ENCODE measurements around the gene ADGRG3.

Gene ADGRG3

GRCh38 chr16:57690782-57691471 is 22.8 kb downstream of the ADGRG3 start (continued):
- TF ChIP-seq, protein P1, sequence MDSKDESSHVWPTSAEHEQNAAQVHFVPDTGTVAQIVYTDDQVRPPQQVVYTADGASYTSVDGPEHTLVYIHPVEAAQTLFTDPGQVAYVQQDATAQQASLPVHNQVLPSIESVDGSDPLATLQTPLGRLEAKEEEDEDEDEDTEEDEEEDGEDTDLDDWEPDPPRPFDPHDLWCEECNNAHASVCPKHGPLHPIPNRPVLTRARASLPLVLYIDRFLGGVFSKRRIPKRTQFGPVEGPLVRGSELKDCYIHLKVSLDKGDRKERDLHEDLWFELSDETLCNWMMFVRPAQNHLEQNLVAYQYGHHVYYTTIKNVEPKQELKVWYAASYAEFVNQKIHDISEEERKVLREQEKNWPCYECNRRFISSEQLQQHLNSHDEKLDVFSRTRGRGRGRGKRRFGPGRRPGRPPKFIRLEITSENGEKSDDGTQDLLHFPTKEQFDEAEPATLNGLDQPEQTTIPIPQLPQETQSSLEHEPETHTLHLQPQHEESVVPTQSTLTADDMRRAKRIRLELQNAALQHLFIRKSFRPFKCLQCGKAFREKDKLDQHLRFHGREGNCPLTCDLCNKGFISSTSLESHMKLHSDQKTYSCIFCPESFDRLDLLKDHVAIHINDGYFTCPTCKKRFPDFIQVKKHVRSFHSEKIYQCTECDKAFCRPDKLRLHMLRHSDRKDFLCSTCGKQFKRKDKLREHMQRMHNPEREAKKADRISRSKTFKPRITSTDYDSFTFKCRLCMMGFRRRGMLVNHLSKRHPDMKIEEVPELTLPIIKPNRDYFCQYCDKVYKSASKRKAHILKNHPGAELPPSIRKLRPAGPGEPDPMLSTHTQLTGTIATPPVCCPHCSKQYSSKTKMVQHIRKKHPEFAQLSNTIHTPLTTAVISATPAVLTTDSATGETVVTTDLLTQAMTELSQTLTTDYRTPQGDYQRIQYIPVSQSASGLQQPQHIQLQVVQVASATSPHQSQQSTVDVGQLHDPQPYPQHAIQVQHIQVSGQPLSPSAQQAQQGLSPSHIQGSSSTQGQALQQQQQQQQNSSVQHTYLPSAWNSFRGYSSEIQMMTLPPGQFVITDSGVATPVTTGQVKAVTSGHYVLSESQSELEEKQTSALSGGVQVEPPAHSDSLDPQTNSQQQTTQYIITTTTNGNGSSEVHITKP (tag by site-specific recombination; IDR thresholded peaks at IDR 0.05) = no peak
- TF ChIP-seq ZNF785 (tag by site-specific recombination; IDR thresholded peaks at IDR 0.05) = no peak
- TF ChIP-seq, protein P2, sequence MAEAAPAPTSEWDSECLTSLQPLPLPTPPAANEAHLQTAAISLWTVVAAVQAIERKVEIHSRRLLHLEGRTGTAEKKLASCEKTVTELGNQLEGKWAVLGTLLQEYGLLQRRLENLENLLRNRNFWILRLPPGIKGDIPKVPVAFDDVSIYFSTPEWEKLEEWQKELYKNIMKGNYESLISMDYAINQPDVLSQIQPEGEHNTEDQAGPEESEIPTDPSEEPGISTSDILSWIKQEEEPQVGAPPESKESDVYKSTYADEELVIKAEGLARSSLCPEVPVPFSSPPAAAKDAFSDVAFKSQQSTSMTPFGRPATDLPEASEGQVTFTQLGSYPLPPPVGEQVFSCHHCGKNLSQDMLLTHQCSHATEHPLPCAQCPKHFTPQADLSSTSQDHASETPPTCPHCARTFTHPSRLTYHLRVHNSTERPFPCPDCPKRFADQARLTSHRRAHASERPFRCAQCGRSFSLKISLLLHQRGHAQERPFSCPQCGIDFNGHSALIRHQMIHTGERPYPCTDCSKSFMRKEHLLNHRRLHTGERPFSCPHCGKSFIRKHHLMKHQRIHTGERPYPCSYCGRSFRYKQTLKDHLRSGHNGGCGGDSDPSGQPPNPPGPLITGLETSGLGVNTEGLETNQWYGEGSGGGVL (tag by site-specific recombination; IDR thresholded peaks at IDR 0.05) = no peak
- no peak for TF ChIP-seq ZBTB11 (tag by site-specific recombination; conservative IDR thresholded peaks at IDR 0.05; ENCODE audit: low read depth)
- no peak for TF ChIP-seq ELK4 (IDR thresholded peaks at IDR 0.05; ENCODE audit: borderline replicate concordance, low read depth, low read length)
- TF ChIP-seq ZNF76 (tag by site-specific recombination; IDR thresholded peaks at IDR 0.05; ENCODE audit: borderline replicate concordance, low read depth) = no peak
- TF ChIP-seq ZNF114 (tag by site-specific recombination; IDR thresholded peaks at IDR 0.05) = no peak
- TF ChIP-seq ZNF664 (tag by site-specific recombination; IDR thresholded peaks at IDR 0.05) = no peak

- TF ChIP-seq SCRT2 (tag by site-specific recombination; IDR thresholded peaks at IDR 0.05) (no peak), SP2 (tag by site-specific recombination; IDR thresholded peaks at IDR 0.05) (no peak), ZSCAN4 (tag by site-specific recombination; IDR thresholded peaks at IDR 0.05) (no peak), ZNF610 (tag by site-specific recombination; IDR thresholded peaks at IDR 0.05; ENCODE audit: borderline replicate concordance) (no peak), IKZF3 (tag by site-specific recombination; IDR thresholded peaks at IDR 0.05) (no peak), ZNF341 (tag by site-specific recombination; IDR thresholded peaks at IDR 0.05; ENCODE audit: low read depth) (no peak), ZNF830 (tag by site-specific recombination; IDR thresholded peaks at IDR 0.05; ENCODE audit: low read depth) (no peak), KLF1 (tag by site-specific recombination; IDR thresholded peaks at IDR 0.05) (no peak), ZNF596 (tag by site-specific recombination; IDR thresholded peaks at IDR 0.05) (no peak)
- TF ChIP-seq, protein P3, sequence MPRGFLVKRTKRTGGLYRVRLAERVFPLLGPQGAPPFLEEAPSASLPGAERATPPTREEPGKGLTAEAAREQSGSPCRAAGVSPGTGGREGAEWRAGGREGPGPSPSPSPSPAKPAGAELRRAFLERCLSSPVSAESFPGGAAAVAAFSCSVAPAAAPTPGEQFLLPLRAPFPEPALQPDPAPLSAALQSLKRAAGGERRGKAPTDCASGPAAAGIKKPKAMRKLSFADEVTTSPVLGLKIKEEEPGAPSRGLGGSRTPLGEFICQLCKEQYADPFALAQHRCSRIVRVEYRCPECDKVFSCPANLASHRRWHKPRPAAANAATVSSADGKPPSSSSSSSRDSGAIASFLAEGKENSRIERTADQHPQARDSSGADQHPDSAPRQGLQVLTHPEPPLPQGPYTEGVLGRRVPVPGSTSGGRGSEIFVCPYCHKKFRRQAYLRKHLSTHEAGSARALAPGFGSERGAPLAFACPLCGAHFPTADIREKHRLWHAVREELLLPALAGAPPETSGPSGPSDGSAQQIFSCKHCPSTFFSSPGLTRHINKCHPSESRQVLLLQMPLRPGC (tag by site-specific recombination; IDR thresholded peaks at IDR 0.05) = no peak
- ChIA-PET CTCF (interaction anchor here (0.8 kb wide), 1 partner anchor 12 kb away, joined by 4 read pairs; no protein-coding TSS in a partner anchor), POLR2A (no interaction called here)
- no peaks in the 10 kb centered on the region for H3K4me1 ChIP-seq (ENCODE audit: control insufficient read depth, insufficient read depth, low read length)
- no peak overlapping the region for H3K4me3 ChIP-seq (ENCODE audit: low read depth, low read length)
- H3K36me3 ChIP-seq (ENCODE audit: control insufficient read depth in 2 of 2, insufficient read depth in 1 of 2, low read length in 2 of 2) = no peaks in the 10 kb centered on the region
- H3K9me3 ChIP-seq (ENCODE audit: control insufficient read depth, insufficient read depth, low read depth, low read length) = no peaks in the 10 kb centered on the region
- H3K27ac ChIP-seq (ENCODE audit: extremely low read depth, low read depth, low read length) = no peak overlapping the region
Observed at GRCh38 chr16:57692636-57693035, 24.5 kb downstream of the ADGRG3 start.
